Choroid plexus epithelial cell (primary cell): Measurements from ENCODE around the gene DPYD.
A peak's percentile ranks its signal among the peaks of the same experiment; 100 is the strongest.

ENCODE experiments used
- DNase-seq: peaks from one replicate; pipeline ENCODE4 v3.0.0-alpha.2; 2010; ENCODE audit warnings: low read depth
- H3K4me3 ChIP-seq: 2 replicates; pipeline ENCODE4 v1.5.1; 2011; ENCODE audit warnings: low read depth, mild to moderate bottlenecking, control low read depth, low read length, moderate library complexity
- CTCF ChIP-seq: conservative IDR thresholded peaks from 2 replicates; pipeline ENCODE4 v1.5.1; 2011; ENCODE audit warnings: low read depth, mild to moderate bottlenecking, control low read depth, inconsistent platforms, low read length, moderate library complexity

DPYD gene

GRCh38 chr1:97898948-97899347 is 21.9 kb downstream of the DPYD start:
- no peak overlapping the region for H3K4me3 ChIP-seq
- no peak for DNase-seq
- TF ChIP-seq CTCF: no peak

- no peak for TF ChIP-seq CTCF
- H3K4me3 ChIP-seq: no peak overlapping the region
- DNase-seq: no peak
These were observed 25.6 kb downstream of the DPYD start for GRCh38 chr1:97895278-97895677.

- no peak for DNase-seq
- TF ChIP-seq CTCF: no peak
- H3K4me3 ChIP-seq: no peak overlapping the region
These were observed 27.0 kb downstream of the DPYD start for GRCh38 chr1:97893844-97894243.

GRCh38 chr1:97886199-97886598 is 34.6 kb downstream of the DPYD start:
- DNase-seq: no peak
- no peak for TF ChIP-seq CTCF
- no peak overlapping the region for H3K4me3 ChIP-seq

GRCh38 chr1:97883823-97884222 is 37.0 kb downstream of the DPYD start:
- DNase-seq: no peak
- H3K4me3 ChIP-seq: no peak overlapping the region
- TF ChIP-seq CTCF: no peak

GRCh38 chr1:97877307-97877706 is 43.5 kb downstream of the DPYD start:
- DNase-seq: peak; percentile 61
- TF ChIP-seq CTCF: no peak

GRCh38 chr1:97875996-97876395 is 44.8 kb downstream of the DPYD start:
- peak; percentile 46 for DNase-seq
- TF ChIP-seq CTCF: no peak
- no peak overlapping the region for H3K4me3 ChIP-seq

More at GRCh38 chr1:97877307-97877706, 43.5 kb downstream of the DPYD start:
- H3K4me3 ChIP-seq: no peak overlapping the region
